PFSK-1 (cell line): ENCODE measurements around the gene NBPF1. TPM values are rescaled to one million over a fixed set of nuclear protein-coding genes. Genes with fewer than 3 reads are reported as not detected.

Experiments used
- FOXP2 ChIP-seq: optimal IDR thresholded peaks from 2 replicates; pipeline ENCODE3; 2011; ENCODE audit warnings: borderline replicate concordance, control low read depth, inconsistent platforms; ENCODE audit not compliant: insufficient read depth; ENCODE audit errors: extremely low read length, extremely low read depth
- POLR2AphosphoS5 ChIP-seq: IDR thresholded peaks from 2 replicates; pipeline ENCODE4 v1.6.1; 2012; ENCODE audit warnings: low read depth, mild to moderate bottlenecking, control low read depth, low read length, moderate library complexity
- REST ChIP-seq, 2 experiments: IDR thresholded peaks; 2 replicates each; pipeline versions ENCODE4 v1.6.1 to v1.8.0; 2011 to 2012; ENCODE audit warnings: low read depth in 2 of 2, low read length in 2 of 2, control low read depth in 1 of 2, inconsistent platforms in 1 of 2, mild to moderate bottlenecking in 1 of 2, moderate library complexity in 1 of 2; ENCODE audit not compliant: insufficient read depth in 1 of 2
- SIN3A ChIP-seq: IDR thresholded peaks from 2 replicates; pipeline ENCODE4 v1.6.1; 2012; ENCODE audit warnings: mild to moderate bottlenecking, low read length, moderate library complexity, borderline replicate concordance; ENCODE audit not compliant: insufficient read depth
- TAF1 ChIP-seq: IDR thresholded peaks from 2 replicates; pipeline ENCODE4 v1.6.1; 2012; ENCODE audit warnings: low read length, control low read depth, borderline replicate concordance; ENCODE audit not compliant: insufficient read depth
- polyA plus RNA-seq: library from polyadenylated mRNA; unstranded; fragments of >200 nt; gene quantifications from one replicate; pipeline ENCODE4 v1.2.1, GENCODE V29; 2012; ENCODE audit warnings: low read depth, missing spikeins; ENCODE audit not compliant: insufficient read length

The NBPF1 gene
- 24.3 TPM for polyA plus RNA-seq

GRCh38 chr1:16613185-16614147 is at the start of gene NBPF1:
Gene NBPF1, minus strand, starts transcription at chr1:16613564.
- TF ChIP-seq POLR2AphosphoS5 (peak; percentile 99), REST (IDR thresholded peaks at IDR 0.05; ENCODE audit: insufficient read depth in 1 of 2, low read depth in 2 of 2, low read length in 2 of 2) (peak in 1 of 2 experiments; percentile 66; a peak in 1 of 4 replicates), TAF1 (peak; percentile 89), SIN3A (peak; percentile 88; the same call in 1 of the 2 replicates), FOXP2 (peak; percentile 78)

- TF ChIP-seq REST (IDR thresholded peaks at IDR 0.05; ENCODE audit: insufficient read depth in 1 of 2, low read depth in 2 of 2, low read length in 2 of 2) (peak; percentile 65 to 71; a peak in 2 of 4 replicates), POLR2AphosphoS5 (peak; percentile 98), SIN3A (peak; percentile 96; the same call in 1 of the 2 replicates), TAF1 (peak; percentile 76)
These were observed 31.3 kb upstream of the NBPF1 start for GRCh38 chr1:16644482-16645270.

- no peak for TF ChIP-seq SIN3A
- TF ChIP-seq TAF1: no peak
These were observed 30.8 kb upstream of the NBPF1 start for GRCh38 chr1:16644193-16644481.

- TF ChIP-seq REST (IDR thresholded peaks at IDR 0.05; ENCODE audit: insufficient read depth in 1 of 2, low read depth in 2 of 2, low read length in 2 of 2): 0 out of 4 replicates have a peak, but pooled peaks of 1 of the 2 experiments have one; percentile 8
These were observed 30.3 kb upstream of the NBPF1 start for GRCh38 chr1:16643476-16644192.

GRCh38 chr1:16631248-16632043 is 18.1 kb upstream of the NBPF1 start:
- no peak for TF ChIP-seq FOXP2
- TF ChIP-seq REST (IDR thresholded peaks at IDR 0.05; ENCODE audit: insufficient read depth in 1 of 2, low read depth in 2 of 2, low read length in 2 of 2): no peak
- no peak for TF ChIP-seq TAF1
- TF ChIP-seq SIN3A: no peak
- TF ChIP-seq POLR2AphosphoS5: no peak
